NCI-H1694 treated with DMSO at 0.1 percent for 48 hours (cell line): ENCODE measurements around the gene POLA1.

Experiments used
- DNase-seq: peaks from one replicate; lab custom pipeline; 2025; lab: John Stamatoyannopoulos, UW

The POLA1 gene

GRCh38 chrX:25007059-25008053, 313.6 kb downstream of the POLA1 start:
- no peak for DNase-seq

GRCh38 chrX:25009407-25009806, 315.7 kb downstream of the POLA1 start:
- peak; percentile 13 for DNase-seq

- no peak for DNase-seq
Observed at GRCh38 chrX:25010784-25011588, 317.3 kb downstream of the POLA1 start.

- no peak for DNase-seq
Observed at GRCh38 chrX:25011589-25012432, 318.1 kb downstream of the POLA1 start.

- DNase-seq = no peak
Observed at GRCh38 chrX:25012433-25012735, 318.7 kb downstream of the POLA1 start.

GRCh38 chrX:25012793-25013631, 319.3 kb downstream of the POLA1 start:
- no peak for DNase-seq

- no peak for DNase-seq
Observed at GRCh38 chrX:25013632-25014365, 320.1 kb downstream of the POLA1 start.

- DNase-seq = no peak
Observed at GRCh38 chrX:25014366-25014838, 320.7 kb downstream of the POLA1 start.

GRCh38 chrX:25015486-25016360, 322.0 kb downstream of the POLA1 start, which contains the start of gene ARX:
Gene ARX (minus strand): TSS chrX:25015965. CDS start chrX:25015737, 228 bp downstream.
- DNase-seq = no peak

- no peak for DNase-seq
Observed at GRCh38 chrX:25016361-25016671, 322.6 kb downstream of the POLA1 start.

- no peak for DNase-seq
Observed at GRCh38 chrX:25016938-25017598, 323.4 kb downstream of the POLA1 start.

- no peak for DNase-seq
Observed at GRCh38 chrX:25017667-25018247, 324.0 kb downstream of the POLA1 start.

GRCh38 chrX:25018682-25019081, 325.0 kb downstream of the POLA1 start:
- no peak for DNase-seq

- no peak for DNase-seq
Observed at GRCh38 chrX:25019707-25020390, 326.1 kb downstream of the POLA1 start.

- no peak for DNase-seq
Observed at GRCh38 chrX:25020391-25020904, 326.7 kb downstream of the POLA1 start.

GRCh38 chrX:25020905-25021449, 327.3 kb downstream of the POLA1 start:
- DNase-seq = peak; percentile 24
